A549 (cell line): ENCODE results near the gene SLC45A2. TPM values are rescaled to one million over a fixed set of nuclear protein-coding genes. Genes with fewer than 3 reads are reported as not detected.
"Not testable (repeated sequence)": the region's sequence is repeated elsewhere in the genome, so short reads cannot be mapped to it uniquely, and the experiment has no call there.

Experiments used
- ATAC-seq, 2 experiments: fragments of 200-7000 bp in 1 of 2; fragments of >200 bp in 1 of 2; cut with Nextera tagmentation in 1 of 2; cut with Tn5 transposase in 1 of 2; 3 replicates each; pipeline versions ENCODE4 v1.8.0 to v1.9.1; 2018 to 2020; ENCODE audit warnings: mild to moderate bottlenecking in 1 of 2, moderate library complexity in 1 of 2
- CTCF ChIA-PET: fragments of 300-600 bp; sonication (Branson Sonifier 250); formaldehyde crosslinking; extraction: SDS; loops from one replicate; lab custom pipeline; 2021; ENCODE audit warnings: antibody characterized with exemption, inconsistent platforms; lab: Yijun Ruan, JAX
- POLR2A ChIA-PET: fragments of 350-600 bp; formaldehyde crosslinking; extraction: SDS; loops from one replicate; lab custom pipeline; 2021; ENCODE audit warnings: antibody characterized with exemption, inconsistent platforms; lab: Yijun Ruan, JAX
- DNase-seq, 2 experiments: peaks; one replicate each; pipeline versions ENCODE4 v3.0.0 to v3.0.0-alpha.2; 2011 to 2016; ENCODE audit warnings: low read depth in 1 of 2, low spot score in 1 of 2
- FAIRE-seq: peaks from 2 replicates; lab custom pipeline; 2011; peaks lifted over from hg19 to GRCh38; lab: Jason Lieb, UNC
- H3K27ac ChIP-seq, 2 experiments: fragments of >200 bp; sonication (Bioruptor Twin); formaldehyde crosslinking; 3 replicates each; pipeline ENCODE4 v1.5.1; 2016 to 2017
- H3K4me1 ChIP-seq: fragments of >200 bp; sonication (Bioruptor Twin); formaldehyde crosslinking; 3 replicates; pipeline ENCODE4 v1.6.1; 2016
- H3K4me2 ChIP-seq: fragments of >200 bp; sonication (Bioruptor Twin); formaldehyde crosslinking; 3 replicates; pipeline ENCODE4 v1.6.1; 2016
- H3K4me3 ChIP-seq: fragments of >200 bp; sonication (Bioruptor Twin); formaldehyde crosslinking; 3 replicates; pipeline ENCODE4 v1.5.1; 2016
- H3K9me3 ChIP-seq: fragments of >200 bp; sonication (Bioruptor Twin); formaldehyde crosslinking; 3 replicates; pipeline ENCODE4 v1.6.1; 2016
- CBX2 ChIP-seq: fragments of 200-600 bp; sonication (generic); IDR thresholded peaks from 2 replicates; pipeline ENCODE4 v1.6.1; 2016; ENCODE audit warnings: low read depth, mild to moderate bottlenecking, borderline replicate concordance
- CHD2 ChIP-seq: fragments of 150-350 bp; IDR thresholded peaks from 2 replicates; pipeline ENCODE4 v1.6.1; 2014; ENCODE audit warnings: low read length; ENCODE audit not compliant: partially characterized antibody
- CHD4 ChIP-seq: fragments of 200-600 bp; sonication (generic); IDR thresholded peaks from 2 replicates; pipeline ENCODE4 v1.6.1; 2016; ENCODE audit warnings: antibody characterized with exemption, mild to moderate bottlenecking, borderline replicate concordance
- EHF ChIP-seq: fragments of 250-450 bp; sonication (Bioruptor Pico); IDR thresholded peaks from 2 replicates; pipeline ENCODE4 v1.5.0; 2020; ENCODE audit warnings: mild to moderate bottlenecking
- EHMT2 ChIP-seq: fragments of 200-600 bp; sonication (generic); IDR thresholded peaks from 2 replicates; pipeline ENCODE4 v1.6.1; 2016; ENCODE audit warnings: antibody characterized with exemption, low read depth, mild to moderate bottlenecking, moderate library complexity
- ESRRA ChIP-seq: fragments of 150-350 bp; IDR thresholded peaks from 2 replicates; pipeline ENCODE4 v1.6.1; 2014; ENCODE audit warnings: mild to moderate bottlenecking, low read length, borderline replicate concordance
- FOSB ChIP-seq: fragments of 250-450 bp; sonication (Bioruptor Pico); IDR thresholded peaks from 2 replicates; pipeline ENCODE4 v1.5.0; 2020; ENCODE audit warnings: mild to moderate bottlenecking, moderate library complexity
- FOSL2 ChIP-seq, 2 experiments: fragments of 450-650 bp in 1 of 2; fragments of >200 bp in 1 of 2; sonication (Bioruptor Twin) in 1 of 2; formaldehyde crosslinking; IDR thresholded peaks; 2 replicates each; pipeline versions ENCODE4 v1.5.0 to v1.6.1; 2016 to 2020; ENCODE audit warnings: mild to moderate bottlenecking in 1 of 2, moderate library complexity in 1 of 2
- GATA3 ChIP-seq: IDR thresholded peaks from 2 replicates; pipeline ENCODE4 v1.6.1; 2012; ENCODE audit warnings: borderline replicate concordance
- HEYL ChIP-seq: fragments of 250-450 bp; sonication (Bioruptor Pico); IDR thresholded peaks from 2 replicates; pipeline ENCODE4 v1.8.0; 2021; ENCODE audit warnings: mild to moderate bottlenecking, moderate library complexity
- HOXB13 ChIP-seq: fragments of 250-450 bp; sonication (Bioruptor Pico); IDR thresholded peaks from 2 replicates; pipeline ENCODE4 v1.5.0; 2020; ENCODE audit warnings: low read depth, mild to moderate bottlenecking, moderate library complexity
- HOXB5 ChIP-seq: fragments of 250-450 bp; sonication (Bioruptor Pico); IDR thresholded peaks from 2 replicates; pipeline ENCODE4 v1.5.0; 2020; ENCODE audit warnings: mild to moderate bottlenecking, moderate library complexity
- JUNB ChIP-seq: fragments of >200 bp; sonication (Bioruptor Twin); formaldehyde crosslinking; IDR thresholded peaks from 2 replicates; pipeline ENCODE4 v1.6.1; 2016
- KDM1A ChIP-seq: fragments of 200-600 bp; sonication (generic); IDR thresholded peaks from 2 replicates; pipeline ENCODE4 v1.6.1; 2016; ENCODE audit warnings: low read depth, mild to moderate bottlenecking
- MAFK ChIP-seq: fragments of 450-650 bp; IDR thresholded peaks from 2 replicates; pipeline ENCODE4 v1.6.1; 2014; ENCODE audit not compliant: partially characterized antibody
- MYC ChIP-seq: IDR thresholded peaks from 2 replicates; pipeline ENCODE4 v1.6.1; 2012; ENCODE audit warnings: mild to moderate bottlenecking, inconsistent platforms, low read length, improper control_type of control experiment, borderline replicate concordance
- NPAS2 ChIP-seq: fragments of 250-450 bp; sonication (Bioruptor Pico); IDR thresholded peaks from 2 replicates; pipeline ENCODE4 v1.8.0; 2022; ENCODE audit warnings: mild to moderate bottlenecking, moderate library complexity, borderline replicate concordance
- RARB ChIP-seq: fragments of 250-450 bp; sonication (Bioruptor Pico); IDR thresholded peaks from 2 replicates; pipeline ENCODE4 v1.8.0; 2021; ENCODE audit warnings: mild to moderate bottlenecking, moderate library complexity
- RCOR1 ChIP-seq: fragments of 150-350 bp; IDR thresholded peaks from 2 replicates; pipeline ENCODE4 v1.6.1; 2014; ENCODE audit warnings: antibody characterized with exemption, low read length, low read depth
- RFX5 ChIP-seq: fragments of 450-650 bp; IDR thresholded peaks from 2 replicates; pipeline ENCODE4 v1.7.1; 2014; ENCODE audit warnings: antibody characterized with exemption, mild to moderate bottlenecking, moderate library complexity
- SMC3 ChIP-seq: fragments of >200 bp; sonication (Bioruptor Twin); formaldehyde crosslinking; IDR thresholded peaks from 3 replicates; pipeline ENCODE4 v1.6.1; 2018; ENCODE audit warnings: inconsistent platforms
- TP53 ChIP-seq: fragments of 250-450 bp; sonication (Bioruptor Pico); IDR thresholded peaks from 2 replicates; pipeline ENCODE4 v1.5.0; 2021; ENCODE audit warnings: mild to moderate bottlenecking, moderate library complexity
- ZC3H11A ChIP-seq: fragments of 450-650 bp; IDR thresholded peaks from 2 replicates; pipeline ENCODE4 v1.6.1; 2014; ENCODE audit warnings: antibody characterized with exemption, mild to moderate bottlenecking
- ZFP36 ChIP-seq: fragments of 450-650 bp; IDR thresholded peaks from 2 replicates; pipeline ENCODE4 v1.6.1; 2014; ENCODE audit warnings: borderline replicate concordance; ENCODE audit not compliant: partially characterized antibody
- ZSCAN20 ChIP-seq: fragments of 250-450 bp; sonication (Bioruptor Pico); IDR thresholded peaks from 2 replicates; pipeline ENCODE4 v1.8.0; 2022; ENCODE audit warnings: mild to moderate bottlenecking, moderate library complexity
- WGBS: methylation state at CpG from one replicate; pipeline ENCODE4 v1.1.6; 2017; ENCODE audit errors: missing lambda C conversion rate; 5-methylcytosine and 5-hydroxymethylcytosine counted together
- polyA minus RNA-seq: library from RNA; depleted of rRNA, polyadenylated mRNA; stranded (reverse); fragments of >200 nt; gene quantifications from 2 replicates; pipeline ENCODE4 v1.2.3, GENCODE V29; 2011; rRNA and poly(A)+ RNA removed
- polyA plus RNA-seq, 4 experiments: library from polyadenylated mRNA; depleted of rRNA in 3 of 4; stranded (reverse); fragments of >200 nt; fragmentation: RNase III in 1 of 4; extraction: RNeasy Plus Mini Kit Qiagen cat#74134 plus additional on column Dnase treatment in 1 of 4; gene quantifications; 2 replicates in 3 of 4; 3 replicates in 1 of 4; pipeline ENCODE4 v1.2.3, GENCODE V29; 2011 to 2017
- TF ChIP-seq, protein P1 (sequence below): IDR thresholded peaks from 2 replicates; pipeline ENCODE4 v1.6.1; 2012; ENCODE audit warnings: low read depth, borderline replicate concordance
- TF ChIP-seq, protein P2 (sequence below): fragments of >200 bp; sonication (Bioruptor Twin); formaldehyde crosslinking; IDR thresholded peaks from 2 replicates; pipeline ENCODE4 v1.6.1; 2016
- TF ChIP-seq, protein P3 (sequence below): fragments of 450-650 bp; IDR thresholded peaks from 2 replicates; pipeline ENCODE4 v1.6.1; 2014; ENCODE audit warnings: antibody characterized with exemption

The SLC45A2 gene, protein sequence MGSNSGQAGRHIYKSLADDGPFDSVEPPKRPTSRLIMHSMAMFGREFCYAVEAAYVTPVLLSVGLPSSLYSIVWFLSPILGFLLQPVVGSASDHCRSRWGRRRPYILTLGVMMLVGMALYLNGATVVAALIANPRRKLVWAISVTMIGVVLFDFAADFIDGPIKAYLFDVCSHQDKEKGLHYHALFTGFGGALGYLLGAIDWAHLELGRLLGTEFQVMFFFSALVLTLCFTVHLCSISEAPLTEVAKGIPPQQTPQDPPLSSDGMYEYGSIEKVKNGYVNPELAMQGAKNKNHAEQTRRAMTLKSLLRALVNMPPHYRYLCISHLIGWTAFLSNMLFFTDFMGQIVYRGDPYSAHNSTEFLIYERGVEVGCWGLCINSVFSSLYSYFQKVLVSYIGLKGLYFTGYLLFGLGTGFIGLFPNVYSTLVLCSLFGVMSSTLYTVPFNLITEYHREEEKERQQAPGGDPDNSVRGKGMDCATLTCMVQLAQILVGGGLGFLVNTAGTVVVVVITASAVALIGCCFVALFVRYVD
- polyA plus RNA-seq (2011; rRNA removed) (not detected in 2 replicates), polyA plus RNA-seq (2017; fragmentation: RNase III; extraction: RNeasy Plus Mini Kit Qiagen cat#74134 plus additional on column Dnase treatment) (not detected in 3 replicates), polyA minus RNA-seq (0.33 TPM in 1 of 2 replicates, not detected in the other)
- 0.04 TPM in 1 of 2 replicates, not detected in the other for polyA plus RNA-seq (2012; cell fraction: cytosol; rRNA removed)
- 0.05 TPM in 1 of 2 replicates, not detected in the other for polyA plus RNA-seq (2012; cell fraction: nucleus; rRNA removed)

DNA sequence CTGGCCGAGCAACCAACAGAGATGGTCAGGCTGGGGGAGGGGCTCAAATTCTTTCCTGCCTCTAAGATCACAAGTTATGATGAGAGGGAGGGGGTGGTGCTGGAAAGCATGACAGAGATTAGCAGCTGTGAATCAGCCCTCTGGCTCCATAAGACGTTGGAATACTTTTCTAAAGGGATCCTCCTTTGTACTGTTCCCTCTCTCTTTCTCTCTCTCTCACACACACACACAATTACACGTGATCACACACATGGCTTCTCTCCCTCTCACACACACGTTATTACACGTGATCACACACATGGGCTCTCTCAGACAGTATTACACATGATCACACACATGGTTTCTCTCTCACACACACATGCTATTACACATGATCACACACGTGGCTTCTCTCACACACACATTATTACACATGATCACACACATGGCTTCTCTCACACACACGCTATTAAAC is at the start of gene SLC45A2:
Gene SLC45A2, minus strand, starts transcription at position 23 of the 454 bp plus-strand sequence. CDS start 110 bp downstream, outside the sequence.
- no peak for DNase-seq
- ChIA-PET CTCF (interaction anchor here (0.6 kb wide), 1 partner anchor 50 kb away, joined by 3 read pairs; no protein-coding TSS in a partner anchor), POLR2A (no interaction called here)
- FAIRE-seq, result no peak
- Histone ChIP-seq H3K4me3 (no peak within 1 kb of the TSS), H3K4me1 (no peaks in the 10 kb centered on the region), H3K9me3 (no peaks in the 10 kb centered on the region), H3K27ac (no peak within 1 kb of the TSS), H3K4me2 (no peak within 1 kb of the TSS)
- WGBS, result 53% methylated on average over 7 of the region's 7 CpGs
- ATAC-seq, result no peak
- TF ChIP-seq SMC3 (no peak), EHF (CRISPR knock-in tag) (no peak), HOXB5 (CRISPR knock-in tag) (no peak), MYC (no peak), ESRRA (no peak), CHD2 (no peak), NPAS2 (no peak), RFX5 (no peak)

DNA sequence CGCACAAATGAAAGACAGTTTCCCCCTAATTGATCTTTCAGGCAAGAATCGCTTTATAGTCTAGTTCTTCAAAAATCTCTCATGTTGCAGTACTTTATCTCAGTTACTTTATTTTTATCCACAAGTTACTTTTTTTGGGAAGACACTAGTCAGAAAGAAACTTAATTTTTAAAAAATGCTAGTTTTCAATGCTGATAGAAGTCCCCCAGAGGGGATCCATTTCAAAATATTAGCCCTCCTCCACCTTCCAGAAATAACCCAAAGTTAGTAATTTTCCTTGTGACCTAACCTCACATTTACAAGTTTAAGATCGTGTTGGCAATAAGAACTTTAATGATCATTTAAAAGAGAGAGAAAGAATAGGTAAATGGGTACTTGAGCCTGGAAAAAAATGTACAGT is 47.5 kb upstream of the SLC45A2 start:
- ChIA-PET CTCF (no interaction called here), POLR2A (no interaction called here)
- Histone ChIP-seq H3K4me2 (no peak overlapping the region), H3K9me3 (no peaks in the 10 kb centered on the region), H3K27ac (no peak overlapping the region), H3K4me3 (no peak overlapping the region), H3K4me1 (0 out of 3 replicates have a peak, but pooled peaks cover 3% of the 10 kb centered on the region)
- TF ChIP-seq JUNB (no peak), FOSB (CRISPR knock-in tag) (no peak), GATA3 (no peak), CHD2 (no peak), KDM1A (no peak), ZSCAN20 (CRISPR knock-in tag) (no peak), RCOR1 (no peak), FOSL2 (IDR thresholded peaks at IDR 0.05) (no peak), FOSL2 (CRISPR knock-in tag; IDR thresholded peaks at IDR 0.05) (no peak), TP53 (CRISPR knock-in tag) (no peak), HOXB5 (CRISPR knock-in tag) (no peak), EHMT2 (no peak), ZFP36 (no peak), EHF (CRISPR knock-in tag) (no peak), HEYL (CRISPR knock-in tag) (no peak), CBX2 (no peak), RFX5 (no peak), HOXB13 (CRISPR knock-in tag) (no peak)
- TF ChIP-seq, protein P1, sequence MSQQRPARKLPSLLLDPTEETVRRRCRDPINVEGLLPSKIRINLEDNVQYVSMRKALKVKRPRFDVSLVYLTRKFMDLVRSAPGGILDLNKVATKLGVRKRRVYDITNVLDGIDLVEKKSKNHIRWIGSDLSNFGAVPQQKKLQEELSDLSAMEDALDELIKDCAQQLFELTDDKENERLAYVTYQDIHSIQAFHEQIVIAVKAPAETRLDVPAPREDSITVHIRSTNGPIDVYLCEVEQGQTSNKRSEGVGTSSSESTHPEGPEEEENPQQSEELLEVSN, result no peak
- DNase-seq, result no peak
- FAIRE-seq, result no peak
- ATAC-seq, result no peak
- WGBS, result 72% methylated on average over 3 of the region's 3 CpGs

DNA sequence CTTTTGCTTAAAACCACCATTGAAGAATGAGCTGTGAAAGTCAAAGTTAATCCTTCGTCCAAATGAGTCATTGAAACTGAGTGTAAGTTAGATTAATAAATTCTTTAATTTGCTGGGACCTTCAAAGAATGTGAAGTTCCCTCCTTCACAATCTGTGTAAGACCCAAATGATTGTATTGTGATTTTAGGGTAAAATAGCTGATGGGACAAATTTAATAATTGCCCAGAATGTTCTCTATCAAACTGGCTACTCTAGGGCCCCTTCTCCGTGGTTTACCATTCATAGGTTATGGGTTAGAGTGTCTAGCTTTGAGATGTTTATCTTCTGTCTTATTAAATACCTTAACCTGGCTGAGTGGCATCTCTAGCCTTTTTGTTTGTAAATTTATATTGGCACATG is 46.6 kb upstream of the SLC45A2 start:
- ATAC-seq (no peak), FAIRE-seq (no peak), DNase-seq (no peak)
- no peak overlapping the region for H3K4me2 ChIP-seq
- 58% methylated on average over 2 of the region's 2 CpGs for WGBS
- TF ChIP-seq, protein P2, sequence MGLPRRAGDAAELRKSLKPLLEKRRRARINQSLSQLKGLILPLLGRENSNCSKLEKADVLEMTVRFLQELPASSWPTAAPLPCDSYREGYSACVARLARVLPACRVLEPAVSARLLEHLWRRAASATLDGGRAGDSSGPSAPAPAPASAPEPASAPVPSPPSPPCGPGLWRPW, result no peak
- TF ChIP-seq RARB (CRISPR knock-in tag), result no peak
- TF ChIP-seq, protein P3, sequence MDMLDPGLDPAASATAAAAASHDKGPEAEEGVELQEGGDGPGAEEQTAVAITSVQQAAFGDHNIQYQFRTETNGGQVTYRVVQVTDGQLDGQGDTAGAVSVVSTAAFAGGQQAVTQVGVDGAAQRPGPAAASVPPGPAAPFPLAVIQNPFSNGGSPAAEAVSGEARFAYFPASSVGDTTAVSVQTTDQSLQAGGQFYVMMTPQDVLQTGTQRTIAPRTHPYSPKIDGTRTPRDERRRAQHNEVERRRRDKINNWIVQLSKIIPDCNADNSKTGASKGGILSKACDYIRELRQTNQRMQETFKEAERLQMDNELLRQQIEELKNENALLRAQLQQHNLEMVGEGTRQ, result no peak
- no peak for TF ChIP-seq ZC3H11A
- peak; percentile 56 for TF ChIP-seq MAFK
- TF ChIP-seq CHD4, result no peak
- no peak for TF ChIP-seq GATA3
- H3K27ac ChIP-seq, result no peak overlapping the region
- 0 out of 3 replicates have a peak, but pooled peaks cover 3% of the 10 kb centered on the region for H3K4me1 ChIP-seq
- ChIA-PET POLR2A (no interaction called here), CTCF (no interaction called here)
- H3K9me3 ChIP-seq, result no peaks in the 10 kb centered on the region
- H3K4me3 ChIP-seq, result no peak overlapping the region

DNA sequence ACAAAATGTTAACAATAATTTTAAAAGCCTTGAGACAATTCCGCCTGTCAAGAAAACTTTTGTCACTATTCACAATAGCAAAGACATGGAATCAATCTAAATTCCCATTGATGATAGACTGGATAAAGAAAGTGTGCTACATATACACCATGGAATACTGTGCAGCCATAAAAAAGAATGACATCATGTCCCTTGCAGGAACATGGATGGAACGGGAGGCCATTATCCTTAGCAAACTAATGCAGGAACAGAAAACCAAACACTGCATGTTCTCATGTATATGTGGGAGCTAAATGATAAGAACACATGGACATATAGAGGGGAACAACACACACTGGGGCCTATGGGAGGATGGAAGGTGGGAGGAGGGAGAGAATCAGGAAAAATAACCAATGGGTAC is 46.1 kb upstream of the SLC45A2 start:
- H3K4me3 ChIP-seq, DNase-seq, POLR2A ChIA-PET, H3K4me2 ChIP-seq, FAIRE-seq, H3K4me1 ChIP-seq, CTCF ChIA-PET, H3K27ac ChIP-seq, ATAC-seq, H3K9me3 ChIP-seq: not testable (repeated sequence)
- 92% methylated on average over 2 of the region's 2 CpGs for WGBS
